Vagina (tissue), 2 donors: ENCODE data around the gene GNL1.

Source experiments
- POLR2A ChIP-seq, 2 donors: fragments of 450-650 bp; IDR thresholded peaks; one replicate each; pipeline ENCODE4 v1.6.1; 2017; ENCODE audit warnings: antibody characterized with exemption in 2 of 2, mild to moderate bottlenecking in 2 of 2, moderate library complexity in 2 of 2
- POLR2AphosphoS5 ChIP-seq, 2 donors: sonication (generic); formaldehyde crosslinking; IDR thresholded peaks; one replicate each; pipeline ENCODE4 v1.9.0; 2017; ENCODE audit warnings: antibody characterized with exemption in 2 of 2, mild to moderate bottlenecking in 2 of 2, low read depth in 1 of 2; ENCODE audit not compliant: insufficient read depth in 1 of 2
- TF ChIP-seq, protein P1 (sequence below), 3 experiments: fragments of 450-650 bp in 2 of 3; fragments of 200-600 bp in 1 of 3; sonication (generic) in 1 of 3; IDR thresholded peaks; one replicate each; pipeline ENCODE4 v1.5.1; 2017 to 2019; ENCODE audit warnings: antibody characterized with exemption in 3 of 3, mild to moderate bottlenecking in 2 of 3, moderate library complexity in 2 of 3

DNA sequence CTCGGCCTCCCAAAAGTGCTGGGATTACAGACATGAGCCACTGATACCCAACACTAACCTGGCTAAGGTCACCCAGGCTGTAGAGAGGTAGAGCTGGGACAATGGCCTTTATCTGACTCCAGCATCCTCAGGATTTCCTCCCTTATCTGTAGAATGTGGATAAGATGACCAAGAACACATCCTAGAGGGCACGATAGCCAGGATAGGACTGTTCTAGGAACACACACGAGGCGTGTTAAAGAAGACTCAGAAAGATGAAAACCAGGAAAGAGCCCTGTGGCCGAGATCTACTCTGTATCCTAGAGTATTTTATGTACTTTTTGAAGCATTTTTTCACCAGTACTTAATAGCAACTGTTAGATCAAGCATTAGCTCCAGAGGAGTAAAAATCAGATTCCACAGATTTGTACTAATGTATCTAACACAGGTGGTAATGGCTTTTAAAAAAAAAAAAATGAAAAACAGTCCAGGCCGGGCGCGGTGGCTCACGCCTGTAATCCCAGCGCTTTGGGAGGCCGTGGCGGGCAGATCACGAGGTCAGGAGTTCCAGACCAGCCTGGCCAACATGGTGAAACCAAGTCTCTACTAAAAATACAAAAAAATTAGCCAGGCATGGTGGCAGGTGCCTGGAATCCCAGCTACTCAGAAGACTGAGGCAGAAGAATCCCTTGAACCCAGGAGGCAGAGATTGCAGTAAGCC is 43.5 kb upstream of the GNL1 start:
- TF ChIP-seq, protein P1, sequence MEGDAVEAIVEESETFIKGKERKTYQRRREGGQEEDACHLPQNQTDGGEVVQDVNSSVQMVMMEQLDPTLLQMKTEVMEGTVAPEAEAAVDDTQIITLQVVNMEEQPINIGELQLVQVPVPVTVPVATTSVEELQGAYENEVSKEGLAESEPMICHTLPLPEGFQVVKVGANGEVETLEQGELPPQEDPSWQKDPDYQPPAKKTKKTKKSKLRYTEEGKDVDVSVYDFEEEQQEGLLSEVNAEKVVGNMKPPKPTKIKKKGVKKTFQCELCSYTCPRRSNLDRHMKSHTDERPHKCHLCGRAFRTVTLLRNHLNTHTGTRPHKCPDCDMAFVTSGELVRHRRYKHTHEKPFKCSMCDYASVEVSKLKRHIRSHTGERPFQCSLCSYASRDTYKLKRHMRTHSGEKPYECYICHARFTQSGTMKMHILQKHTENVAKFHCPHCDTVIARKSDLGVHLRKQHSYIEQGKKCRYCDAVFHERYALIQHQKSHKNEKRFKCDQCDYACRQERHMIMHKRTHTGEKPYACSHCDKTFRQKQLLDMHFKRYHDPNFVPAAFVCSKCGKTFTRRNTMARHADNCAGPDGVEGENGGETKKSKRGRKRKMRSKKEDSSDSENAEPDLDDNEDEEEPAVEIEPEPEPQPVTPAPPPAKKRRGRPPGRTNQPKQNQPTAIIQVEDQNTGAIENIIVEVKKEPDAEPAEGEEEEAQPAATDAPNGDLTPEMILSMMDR (IDR thresholded peaks at IDR 0.05): no peak
- TF ChIP-seq POLR2A (IDR thresholded peaks at IDR 0.05) (no peak), POLR2AphosphoS5 (IDR thresholded peaks at IDR 0.05; ENCODE audit: insufficient read depth in 1 of 2, low read depth in 1 of 2) (no peak)
